Fibroblast of pulmonary artery (primary cell): ENCODE results near the gene FABP3.
"Not testable (repeated sequence)": the region's sequence is repeated elsewhere in the genome, so short reads cannot be mapped to it uniquely, and the experiment has no call there.

Experiments used
- DNase-seq: peaks from one replicate; pipeline ENCODE4 v3.0.0-alpha.2; 2010; ENCODE audit warnings: low read depth
- H3K4me3 ChIP-seq: replicated peaks from 2 replicates; pipeline ENCODE4 v1.5.1; 2011; ENCODE audit warnings: low read depth, mild to moderate bottlenecking, control low read depth, low read length, moderate library complexity
- CTCF ChIP-seq: IDR thresholded peaks from 2 replicates; pipeline ENCODE4 v1.5.1; 2011; ENCODE audit warnings: mild to moderate bottlenecking, control low read depth, low read length, inconsistent platforms; ENCODE audit errors: missing control alignments

The FABP3 gene

GRCh38 chr1:31390071-31390470 lies 17.2 kb upstream of the FABP3 start:
- TF ChIP-seq CTCF: no peak
- no peak overlapping the region for H3K4me3 ChIP-seq

GRCh38 chr1:31389616-31390015 lies 16.7 kb upstream of the FABP3 start:
- TF ChIP-seq CTCF: no peak
- H3K4me3 ChIP-seq: no peak overlapping the region
- no peak for DNase-seq

More at GRCh38 chr1:31390071-31390470, 17.2 kb upstream of the FABP3 start:
- no peak for DNase-seq

- TF ChIP-seq CTCF: no peak
- no peak for DNase-seq
- no peak overlapping the region for H3K4me3 ChIP-seq
These were observed 14.7 kb upstream of the FABP3 start for GRCh38 chr1:31387612-31388011.

- not testable (repeated sequence) for DNase-seq, H3K4me3 ChIP-seq
These were observed 13.8 kb upstream of the FABP3 start for GRCh38 chr1:31386576-31387243.

- DNase-seq: no peak
- no peak for TF ChIP-seq CTCF
- no peak overlapping the region for H3K4me3 ChIP-seq
These were observed 11.1 kb upstream of the FABP3 start for GRCh38 chr1:31383967-31384366.

GRCh38 chr1:31382379-31382989 lies 9.6 kb upstream of the FABP3 start:
- H3K4me3 ChIP-seq: no peak overlapping the region
- DNase-seq: no peak
- no peak for TF ChIP-seq CTCF

- H3K4me3 ChIP-seq: no peak overlapping the region
- TF ChIP-seq CTCF: no peak
- no peak for DNase-seq
These were observed 8.8 kb upstream of the FABP3 start for GRCh38 chr1:31381394-31382294.
